NCI-H146 (cell line): ENCODE results near the gene SMG6.
"Not testable (repeated sequence)": the region's sequence is repeated elsewhere in the genome, so short reads cannot be mapped to it uniquely, and the experiment has no call there.

ENCODE experiments used
- DNase-seq: peaks from one replicate; lab custom pipeline; 2025; lab: John Stamatoyannopoulos, UW

SMG6 gene

GRCh38 chr17:2263183-2264066, 40.2 kb downstream of the SMG6 start:
- DNase-seq = no peak

- no peak for DNase-seq
These were observed 41.4 kb downstream of the SMG6 start for GRCh38 chr17:2262135-2262587.

GRCh38 chr17:2259769-2260536, 43.6 kb downstream of the SMG6 start:
- DNase-seq = no peak

- not testable (repeated sequence) for DNase-seq
These were observed 44.8 kb downstream of the SMG6 start for GRCh38 chr17:2258830-2259229.

GRCh38 chr17:2253768-2254406, 49.7 kb downstream of the SMG6 start:
- no peak for DNase-seq

GRCh38 chr17:2253362-2253761, 50.2 kb downstream of the SMG6 start:
- DNase-seq = no peak

GRCh38 chr17:2251098-2251497, 52.5 kb downstream of the SMG6 start:
- no peak for DNase-seq

- no peak for DNase-seq
These were observed 53.2 kb downstream of the SMG6 start for GRCh38 chr17:2250140-2251095.

GRCh38 chr17:2247005-2247404, 56.6 kb downstream of the SMG6 start:
- no peak for DNase-seq

- DNase-seq = peak; percentile 72
These were observed 58.8 kb downstream of the SMG6 start for GRCh38 chr17:2244545-2245525.

GRCh38 chr17:2243953-2244352, 59.6 kb downstream of the SMG6 start:
- no peak for DNase-seq

GRCh38 chr17:2241823-2242222, 61.8 kb downstream of the SMG6 start:
- DNase-seq = no peak

GRCh38 chr17:2240541-2240940, 63.0 kb downstream of the SMG6 start:
- DNase-seq = no peak

- DNase-seq = no peak
These were observed 63.6 kb downstream of the SMG6 start for GRCh38 chr17:2239882-2240430.

- DNase-seq = no peak
These were observed 64.4 kb downstream of the SMG6 start for GRCh38 chr17:2239170-2239551.

GRCh38 chr17:2238432-2239169, 65.0 kb downstream of the SMG6 start:
- no peak for DNase-seq

- DNase-seq = no peak
These were observed 65.6 kb downstream of the SMG6 start for GRCh38 chr17:2237950-2238349.

- DNase-seq = no peak
These were observed 66.1 kb downstream of the SMG6 start for GRCh38 chr17:2237521-2237921.

GRCh38 chr17:2235792-2236366, 67.7 kb downstream of the SMG6 start:
- DNase-seq = no peak
